GM12878 (cell line): Measurements from ENCODE around the gene SPACA1. TPM values are rescaled to one million over a fixed set of nuclear protein-coding genes. Genes with fewer than 3 reads are reported as not detected.

Source experiments
- ATAC-seq: fragments of 200-7000 bp; cut with Tn5 transposase; 3 replicates; pipeline ENCODE4 v1.9.1; 2020; ENCODE audit warnings: mild to moderate bottlenecking, moderate library complexity
- BruUV-seq: library from RNA; stranded (reverse); fragments of 400-500 nt; replicated peaks from 2 replicates; lab custom pipeline; 2021; lab: Mats Ljungman, UMichigan
- CTCF ChIA-PET: fragments of 300-600 bp; sonication (Branson Sonifier 250); formaldehyde crosslinking; extraction: SDS; loops from one replicate; lab custom pipeline; 2021; ENCODE audit warnings: inconsistent platforms; lab: Yijun Ruan, JAX
- POLR2A ChIA-PET: fragments of 350-600 bp; formaldehyde crosslinking; extraction: SDS; loops from one replicate; lab custom pipeline; 2021; ENCODE audit warnings: inconsistent platforms; lab: Charles Lee
- RAD21 ChIA-PET: fragments of 300-600 bp; sonication (Branson Sonifier 250); formaldehyde crosslinking; loops from one replicate; lab custom pipeline; 2023; ENCODE audit warnings: antibody characterized with exemption; ENCODE audit not compliant: unreplicated experiment; lab: Charles Lee
- SMC1A ChIA-PET: fragments of 300-600 bp; sonication (Branson Sonifier 250); formaldehyde crosslinking; loops from one replicate; lab custom pipeline; 2023; ENCODE audit not compliant: unreplicated experiment, uncharacterized antibody; lab: Charles Lee
- DNase-seq: peaks from one replicate; pipeline ENCODE4 v3.0.0-alpha.2; 2011; ENCODE audit warnings: low read depth, low spot score
- FAIRE-seq: peaks from 3 replicates; lab custom pipeline; 2011; peaks lifted over from hg19 to GRCh38; lab: Jason Lieb, UNC
- H2AFZ ChIP-seq: 2 replicates; pipeline ENCODE4 v1.6.0; 2011; ENCODE audit warnings: low read depth, low read length, control low read depth; ENCODE audit not compliant: control insufficient read depth
- H3K27ac ChIP-seq: 2 replicates; pipeline ENCODE4 v1.5.1; 2011; ENCODE audit warnings: control low read depth; ENCODE audit not compliant: control insufficient read depth, insufficient read depth
- H3K27me3 ChIP-seq, 2 experiments: replicated peaks in 1 of 2; 2 replicates each; pipeline versions ENCODE4 v1.6.0 to v1.6.1; 2011; ENCODE audit warnings: low read length in 1 of 2; ENCODE audit not compliant: control insufficient read depth in 2 of 2, insufficient read depth in 2 of 2
- H3K36me3 ChIP-seq, 2 experiments: 2 replicates each; pipeline ENCODE4 v1.5.1; 2011; ENCODE audit warnings: low read length in 1 of 2; ENCODE audit not compliant: control insufficient read depth in 2 of 2, insufficient read depth in 2 of 2
- H3K4me1 ChIP-seq: 2 replicates; pipeline ENCODE4 v1.6.1; 2011; ENCODE audit warnings: mild to moderate bottlenecking, low read length, moderate library complexity, mixed read lengths; ENCODE audit not compliant: control insufficient read depth, insufficient read depth
- H3K4me2 ChIP-seq: 2 replicates; pipeline ENCODE4 v1.6.0; 2011; ENCODE audit warnings: control low read depth; ENCODE audit not compliant: control insufficient read depth, insufficient read depth
- H3K4me3 ChIP-seq: fragments of 200-600 bp; sonication (generic); 2 replicates; pipeline ENCODE4 v1.5.1; 2016
- H3K79me2 ChIP-seq: 2 replicates; pipeline ENCODE4 v1.6.0; 2011; ENCODE audit warnings: low read length; ENCODE audit not compliant: control insufficient read depth, insufficient read depth
- H3K9ac ChIP-seq: 2 replicates; pipeline ENCODE4 v1.8.0; 2011; ENCODE audit warnings: low read length, control low read depth, mixed read lengths; ENCODE audit not compliant: control insufficient read depth, insufficient read depth
- H3K9me3 ChIP-seq: replicated peaks from 3 replicates; pipeline ENCODE4 v1.5.1; 2011; ENCODE audit warnings: mild to moderate bottlenecking, low read length; ENCODE audit not compliant: control insufficient read depth, insufficient read depth
- H4K20me1 ChIP-seq: 2 replicates; pipeline ENCODE4 v1.6.0; 2011; ENCODE audit not compliant: control insufficient read depth, insufficient read depth
- BCL11A ChIP-seq: IDR thresholded peaks from 2 replicates; pipeline ENCODE4 v1.6.1; 2011; ENCODE audit warnings: low read depth, low read length
- HCFC1 ChIP-seq: fragments of 150-350 bp; IDR thresholded peaks from 2 replicates; pipeline ENCODE4 v1.6.1; 2014; ENCODE audit warnings: low read length
- MTA2 ChIP-seq: fragments of 450-650 bp; IDR thresholded peaks from 2 replicates; pipeline ENCODE4 v1.6.1; 2016; ENCODE audit warnings: low read depth, mild to moderate bottlenecking, moderate library complexity
- SIN3A ChIP-seq: IDR thresholded peaks from 2 replicates; pipeline ENCODE4 v1.6.1; 2012; ENCODE audit warnings: low read depth, low read length, improper control_type of control experiment
- SMAD1 ChIP-seq: fragments of 450-650 bp; IDR thresholded peaks from 2 replicates; pipeline ENCODE4 v1.6.1; 2018; ENCODE audit warnings: mild to moderate bottlenecking, low read depth; ENCODE audit not compliant: partially characterized antibody
- SMC3 ChIP-seq: IDR thresholded peaks from 2 replicates; pipeline ENCODE4 v1.6.1; 2011; ENCODE audit warnings: low read length, improper control_type of control experiment, borderline replicate concordance
- ZNF207 ChIP-seq: fragments of 450-650 bp; IDR thresholded peaks from 2 replicates; pipeline ENCODE4 v1.6.1; 2014; ENCODE audit warnings: antibody characterized with exemption, mild to moderate bottlenecking, borderline replicate concordance
- WGBS: methylation state at CpG from one replicate; pipeline ENCODE4 v1.1.6; 2016; ENCODE audit warnings: low lambda C conversion rate; ENCODE audit not compliant: insufficient replicate concordance, insufficient coverage; ENCODE audit errors: missing lambda C conversion rate; 5-methylcytosine and 5-hydroxymethylcytosine counted together
- in situ Hi-C: fragments of 300-500 bp; cut with MboI; formaldehyde crosslinking; loops from 9 replicates; pipeline ENCODE4 v1.14.3; 2018; ENCODE audit warnings: mixed read lengths
- intact Hi-C: fragments of 100-400 bp; cut with micrococcal nuclease; formaldehyde crosslinking; loops from one replicate; pipeline ENCODE4 v1.14.2; 2022; ENCODE audit not compliant: unreplicated experiment
- polyA plus RNA-seq, 11 experiments: library from polyadenylated mRNA; depleted of rRNA in 4 of 11; unstranded in 6 of 11; stranded (reverse) in 5 of 11; fragments of >200 nt; fragmentation: Nextera tagmentation in 4 of 11; fragmentation: Illumina TruSeq in 1 of 11; extraction: Ambion mirVana in 4 of 11; extraction: Trizol in 1 of 11; gene quantifications; 1 replicate in 1 of 11; 2 replicates in 10 of 11; pipeline versions ENCODE4 v1.2.1 to v1.2.3, GENCODE V29; 2011 to 2016; ENCODE audit warnings: inconsistent platforms in 2 of 11, missing spikeins in 2 of 11, low read depth in 1 of 11
- total RNA-seq, 4 experiments: library from RNA; depleted of rRNA in 3 of 4; stranded (reverse); fragments of >200 nt in 3 of 4; fragmentation: Illumina TruSeq in 1 of 4; extraction: Trizol in 1 of 4; gene quantifications; 2 replicates each; pipeline versions ENCODE4 v1.2.1 to v1.2.3, GENCODE V29; 2013 to 2021
- TF ChIP-seq, protein P1 (sequence below): fragments of 150-350 bp; IDR thresholded peaks from 2 replicates; pipeline ENCODE4 v1.6.1; 2016; ENCODE audit warnings: low read depth, low read length
- TF ChIP-seq, protein P2 (sequence below): IDR thresholded peaks from 2 replicates; pipeline ENCODE4 v1.6.1; 2012; ENCODE audit warnings: mild to moderate bottlenecking, low read depth, low read length
- TF ChIP-seq, protein P3 (sequence below): fragments of 450-650 bp; IDR thresholded peaks from 2 replicates; pipeline ENCODE4 v1.6.1; 2017; ENCODE audit warnings: antibody characterized with exemption, mild to moderate bottlenecking, moderate library complexity
- TF ChIP-seq, protein P4 (sequence below), 3 experiments: IDR thresholded peaks in 2 of 3; conservative IDR thresholded peaks in 1 of 3; 2 replicates each; pipeline ENCODE4 v1.5.1; 2011; ENCODE audit warnings: low read depth in 3 of 3, low read length in 3 of 3, mild to moderate bottlenecking in 3 of 3, control low read depth in 2 of 3, moderate library complexity in 2 of 3, inconsistent platforms in 1 of 3, mixed read lengths in 1 of 3; ENCODE audit not compliant: control insufficient read depth in 2 of 3, insufficient read depth in 1 of 3; ENCODE audit errors: extremely low read depth in 1 of 3

SPACA1 gene
- total and polyA plus RNA-seq, 10 of the 15 experiments (the other 5 are each of a cell fraction or from before 2014, with no cell fraction given), result not detected

DNA sequence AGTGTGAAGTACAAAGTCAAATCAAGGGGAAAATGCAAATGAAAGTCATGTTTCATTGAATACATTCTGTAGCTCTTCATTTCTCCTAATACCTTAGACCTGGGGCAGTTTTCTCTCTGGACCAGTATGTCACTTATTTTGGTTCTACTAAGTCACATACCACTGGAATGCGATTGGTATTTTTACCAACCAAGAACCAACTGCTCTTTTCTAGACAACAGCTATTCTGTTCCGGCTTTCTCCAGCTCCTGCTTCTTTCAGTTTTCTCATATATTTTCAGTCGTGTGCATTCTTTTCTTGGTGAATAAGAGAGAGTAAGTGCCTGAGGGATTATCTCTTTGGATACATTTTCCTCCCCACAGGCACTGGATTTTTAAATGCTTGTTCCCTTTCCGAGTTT is 39.2 kb upstream of the SPACA1 start (continued):
- no peak for TF ChIP-seq SMAD1
- TF ChIP-seq, protein P1, sequence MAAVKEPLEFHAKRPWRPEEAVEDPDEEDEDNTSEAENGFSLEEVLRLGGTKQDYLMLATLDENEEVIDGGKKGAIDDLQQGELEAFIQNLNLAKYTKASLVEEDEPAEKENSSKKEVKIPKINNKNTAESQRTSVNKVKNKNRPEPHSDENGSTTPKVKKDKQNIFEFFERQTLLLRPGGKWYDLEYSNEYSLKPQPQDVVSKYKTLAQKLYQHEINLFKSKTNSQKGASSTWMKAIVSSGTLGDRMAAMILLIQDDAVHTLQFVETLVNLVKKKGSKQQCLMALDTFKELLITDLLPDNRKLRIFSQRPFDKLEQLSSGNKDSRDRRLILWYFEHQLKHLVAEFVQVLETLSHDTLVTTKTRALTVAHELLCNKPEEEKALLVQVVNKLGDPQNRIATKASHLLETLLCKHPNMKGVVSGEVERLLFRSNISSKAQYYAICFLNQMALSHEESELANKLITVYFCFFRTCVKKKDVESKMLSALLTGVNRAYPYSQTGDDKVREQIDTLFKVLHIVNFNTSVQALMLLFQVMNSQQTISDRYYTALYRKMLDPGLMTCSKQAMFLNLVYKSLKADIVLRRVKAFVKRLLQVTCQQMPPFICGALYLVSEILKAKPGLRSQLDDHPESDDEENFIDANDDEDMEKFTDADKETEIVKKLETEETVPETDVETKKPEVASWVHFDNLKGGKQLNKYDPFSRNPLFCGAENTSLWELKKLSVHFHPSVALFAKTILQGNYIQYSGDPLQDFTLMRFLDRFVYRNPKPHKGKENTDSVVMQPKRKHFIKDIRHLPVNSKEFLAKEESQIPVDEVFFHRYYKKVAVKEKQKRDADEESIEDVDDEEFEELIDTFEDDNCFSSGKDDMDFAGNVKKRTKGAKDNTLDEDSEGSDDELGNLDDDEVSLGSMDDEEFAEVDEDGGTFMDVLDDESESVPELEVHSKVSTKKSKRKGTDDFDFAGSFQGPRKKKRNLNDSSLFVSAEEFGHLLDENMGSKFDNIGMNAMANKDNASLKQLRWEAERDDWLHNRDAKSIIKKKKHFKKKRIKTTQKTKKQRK, result no peak

DNA sequence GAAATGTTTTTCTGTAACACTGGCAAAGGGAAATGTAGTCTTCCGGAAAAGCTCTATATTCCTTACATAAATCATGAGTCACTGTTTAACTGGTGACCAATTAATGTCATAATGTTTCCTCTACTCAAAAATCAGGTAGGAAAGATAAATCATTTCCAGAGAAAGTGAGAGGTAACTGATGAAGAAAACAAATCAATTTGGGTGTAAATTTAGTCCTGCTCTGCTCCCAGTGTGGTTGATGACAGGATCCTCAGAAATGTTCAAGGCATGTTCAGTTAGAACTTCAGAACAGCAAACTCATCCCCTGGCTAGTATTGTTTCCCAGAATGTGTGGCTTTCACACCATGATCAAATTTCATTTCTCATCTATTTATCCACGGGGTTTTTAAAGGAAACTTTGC is 38.8 kb upstream of the SPACA1 start:
- ATAC-seq, result no peak
- TF ChIP-seq, protein P2, sequence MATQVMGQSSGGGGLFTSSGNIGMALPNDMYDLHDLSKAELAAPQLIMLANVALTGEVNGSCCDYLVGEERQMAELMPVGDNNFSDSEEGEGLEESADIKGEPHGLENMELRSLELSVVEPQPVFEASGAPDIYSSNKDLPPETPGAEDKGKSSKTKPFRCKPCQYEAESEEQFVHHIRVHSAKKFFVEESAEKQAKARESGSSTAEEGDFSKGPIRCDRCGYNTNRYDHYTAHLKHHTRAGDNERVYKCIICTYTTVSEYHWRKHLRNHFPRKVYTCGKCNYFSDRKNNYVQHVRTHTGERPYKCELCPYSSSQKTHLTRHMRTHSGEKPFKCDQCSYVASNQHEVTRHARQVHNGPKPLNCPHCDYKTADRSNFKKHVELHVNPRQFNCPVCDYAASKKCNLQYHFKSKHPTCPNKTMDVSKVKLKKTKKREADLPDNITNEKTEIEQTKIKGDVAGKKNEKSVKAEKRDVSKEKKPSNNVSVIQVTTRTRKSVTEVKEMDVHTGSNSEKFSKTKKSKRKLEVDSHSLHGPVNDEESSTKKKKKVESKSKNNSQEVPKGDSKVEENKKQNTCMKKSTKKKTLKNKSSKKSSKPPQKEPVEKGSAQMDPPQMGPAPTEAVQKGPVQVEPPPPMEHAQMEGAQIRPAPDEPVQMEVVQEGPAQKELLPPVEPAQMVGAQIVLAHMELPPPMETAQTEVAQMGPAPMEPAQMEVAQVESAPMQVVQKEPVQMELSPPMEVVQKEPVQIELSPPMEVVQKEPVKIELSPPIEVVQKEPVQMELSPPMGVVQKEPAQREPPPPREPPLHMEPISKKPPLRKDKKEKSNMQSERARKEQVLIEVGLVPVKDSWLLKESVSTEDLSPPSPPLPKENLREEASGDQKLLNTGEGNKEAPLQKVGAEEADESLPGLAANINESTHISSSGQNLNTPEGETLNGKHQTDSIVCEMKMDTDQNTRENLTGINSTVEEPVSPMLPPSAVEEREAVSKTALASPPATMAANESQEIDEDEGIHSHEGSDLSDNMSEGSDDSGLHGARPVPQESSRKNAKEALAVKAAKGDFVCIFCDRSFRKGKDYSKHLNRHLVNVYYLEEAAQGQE, result no peak
- TF ChIP-seq SIN3A, result no peak
- TF ChIP-seq SMAD1, result no peak
- no peak for TF ChIP-seq ZNF207
- no peak for TF ChIP-seq MTA2
- TF ChIP-seq HCFC1, result no peak
- no peak for TF ChIP-seq BCL11A
- TF ChIP-seq, protein P3, sequence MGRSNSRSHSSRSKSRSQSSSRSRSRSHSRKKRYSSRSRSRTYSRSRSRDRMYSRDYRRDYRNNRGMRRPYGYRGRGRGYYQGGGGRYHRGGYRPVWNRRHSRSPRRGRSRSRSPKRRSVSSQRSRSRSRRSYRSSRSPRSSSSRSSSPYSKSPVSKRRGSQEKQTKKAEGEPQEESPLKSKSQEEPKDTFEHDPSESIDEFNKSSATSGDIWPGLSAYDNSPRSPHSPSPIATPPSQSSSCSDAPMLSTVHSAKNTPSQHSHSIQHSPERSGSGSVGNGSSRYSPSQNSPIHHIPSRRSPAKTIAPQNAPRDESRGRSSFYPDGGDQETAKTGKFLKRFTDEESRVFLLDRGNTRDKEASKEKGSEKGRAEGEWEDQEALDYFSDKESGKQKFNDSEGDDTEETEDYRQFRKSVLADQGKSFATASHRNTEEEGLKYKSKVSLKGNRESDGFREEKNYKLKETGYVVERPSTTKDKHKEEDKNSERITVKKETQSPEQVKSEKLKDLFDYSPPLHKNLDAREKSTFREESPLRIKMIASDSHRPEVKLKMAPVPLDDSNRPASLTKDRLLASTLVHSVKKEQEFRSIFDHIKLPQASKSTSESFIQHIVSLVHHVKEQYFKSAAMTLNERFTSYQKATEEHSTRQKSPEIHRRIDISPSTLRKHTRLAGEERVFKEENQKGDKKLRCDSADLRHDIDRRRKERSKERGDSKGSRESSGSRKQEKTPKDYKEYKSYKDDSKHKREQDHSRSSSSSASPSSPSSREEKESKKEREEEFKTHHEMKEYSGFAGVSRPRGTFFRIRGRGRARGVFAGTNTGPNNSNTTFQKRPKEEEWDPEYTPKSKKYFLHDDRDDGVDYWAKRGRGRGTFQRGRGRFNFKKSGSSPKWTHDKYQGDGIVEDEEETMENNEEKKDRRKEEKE, result no peak
- no peak for TF ChIP-seq SMC3
- TF ChIP-seq, protein P4, sequence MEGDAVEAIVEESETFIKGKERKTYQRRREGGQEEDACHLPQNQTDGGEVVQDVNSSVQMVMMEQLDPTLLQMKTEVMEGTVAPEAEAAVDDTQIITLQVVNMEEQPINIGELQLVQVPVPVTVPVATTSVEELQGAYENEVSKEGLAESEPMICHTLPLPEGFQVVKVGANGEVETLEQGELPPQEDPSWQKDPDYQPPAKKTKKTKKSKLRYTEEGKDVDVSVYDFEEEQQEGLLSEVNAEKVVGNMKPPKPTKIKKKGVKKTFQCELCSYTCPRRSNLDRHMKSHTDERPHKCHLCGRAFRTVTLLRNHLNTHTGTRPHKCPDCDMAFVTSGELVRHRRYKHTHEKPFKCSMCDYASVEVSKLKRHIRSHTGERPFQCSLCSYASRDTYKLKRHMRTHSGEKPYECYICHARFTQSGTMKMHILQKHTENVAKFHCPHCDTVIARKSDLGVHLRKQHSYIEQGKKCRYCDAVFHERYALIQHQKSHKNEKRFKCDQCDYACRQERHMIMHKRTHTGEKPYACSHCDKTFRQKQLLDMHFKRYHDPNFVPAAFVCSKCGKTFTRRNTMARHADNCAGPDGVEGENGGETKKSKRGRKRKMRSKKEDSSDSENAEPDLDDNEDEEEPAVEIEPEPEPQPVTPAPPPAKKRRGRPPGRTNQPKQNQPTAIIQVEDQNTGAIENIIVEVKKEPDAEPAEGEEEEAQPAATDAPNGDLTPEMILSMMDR (IDR thresholded peaks at IDR 0.05 in 2 of 3, conservative IDR thresholded peaks at IDR 0.05 in 1 of 3; ENCODE audit: control insufficient read depth in 2 of 3, extremely low read depth in 1 of 3, insufficient read depth in 1 of 3, low read depth in 3 of 3, low read length in 3 of 3), result no peak

More for the DNA sequence above, 38.8 kb upstream of the SPACA1 start:
- RAD21 ChIA-PET, result no interaction called here
- CTCF ChIA-PET, result no interaction called here
- H4K20me1 ChIP-seq, result no peaks in the 10 kb centered on the region
- SMC1A ChIA-PET, result interaction anchor here (0.8 to 1.0 kb wide), 2 partner anchors 16 to 75 kb away, joined by 3 read pairs; no protein-coding TSS in a partner anchor
- in situ Hi-C loops, result no loop called here
- H3K4me3 ChIP-seq, result no peak overlapping the region
- no peaks in the 10 kb centered on the region for H3K4me1 ChIP-seq
- no peak overlapping the region for H3K27ac ChIP-seq
- WGBS, result 52% methylated on average over 2 of the region's 2 CpGs
- FAIRE-seq (no peak), DNase-seq (no peak)
- POLR2A ChIA-PET, result no interaction called here
- no peak overlapping the region for H3K4me2 ChIP-seq
- BruUV-seq, result no TSS peak
- H3K9ac ChIP-seq, result no peak overlapping the region
- H3K9me3 ChIP-seq, result no peaks in the 10 kb centered on the region
- no peaks in the 10 kb centered on the region for H3K79me2 ChIP-seq
- no peaks in the 10 kb centered on the region for H3K27me3 ChIP-seq
- no peak overlapping the region for H2AFZ ChIP-seq
- intact Hi-C loops, result no loop called here
- no peaks in the 10 kb centered on the region for H3K36me3 ChIP-seq
